B cell (primary cell): ENCODE results near the gene PHLDA3. TPM values are rescaled to one million over a fixed set of nuclear protein-coding genes. Genes with fewer than 3 reads are reported as not detected.
"Not testable (repeated sequence)": the region's sequence is repeated elsewhere in the genome, so short reads cannot be mapped to it uniquely, and the experiment has no call there.

Experiments used
- ATAC-seq: fragments of 200-7000 bp; cut with Tn5 transposase; one replicate; pipeline ENCODE4 v1.10.0; 2021; ENCODE audit warnings: low read depth, mild to moderate bottlenecking, moderate number of reproducible peaks, moderate library complexity
- CTCF ChIA-PET: fragments of 350-600 bp; sonication (Branson Sonifier 250); formaldehyde crosslinking; loops from one replicate; lab custom pipeline; 2021; ENCODE audit warnings: antibody characterized with exemption, inconsistent platforms; lab: Charles Lee
- POLR2A ChIA-PET: fragments of 350-600 bp; sonication (Branson Sonifier 250); formaldehyde crosslinking; loops from one replicate; lab custom pipeline; 2021; ENCODE audit warnings: antibody characterized with exemption; lab: Charles Lee
- DNase-seq: peaks from one replicate; pipeline ENCODE4 v3.0.0; 2013
- H2AFZ ChIP-seq: 2 replicates; pipeline ENCODE4 v1.6.1; 2012; ENCODE audit warnings: mild to moderate bottlenecking, low read depth, low read length; ENCODE audit not compliant: insufficient read depth, poor library complexity, severe bottlenecking
- H3K27ac ChIP-seq, 2 donors: 1 replicate in 1 of 2; 2 replicates in 1 of 2; pipeline ENCODE4 v1.5.1; 2012 to 2013; ENCODE audit warnings: low read length in 2 of 2, mild to moderate bottlenecking in 2 of 2, moderate library complexity in 1 of 2
- H3K27me3 ChIP-seq, 4 experiments: fragments of 200-600 bp in 1 of 4; sonication (generic) in 1 of 4; replicated peaks in 1 of 4; 1 replicate in 2 of 4; 2 replicates in 2 of 4; pipeline versions ENCODE4 v1.6.1 to v1.7.0; 2013 to 2016; ENCODE audit warnings: low read length in 3 of 4, mild to moderate bottlenecking in 2 of 4, mixed read lengths in 1 of 4, moderate library complexity in 1 of 4; ENCODE audit not compliant: insufficient read depth in 4 of 4, control insufficient read depth in 3 of 4; ENCODE audit errors: control extremely low read depth in 1 of 4
- H3K36me3 ChIP-seq, 2 experiments: replicated peaks in 1 of 2; 1 replicate in 1 of 2; 2 replicates in 1 of 2; pipeline versions ENCODE4 v1.6.1 to v1.7.1; 2013; ENCODE audit warnings: low read length in 1 of 2; ENCODE audit not compliant: insufficient read depth in 2 of 2, control insufficient read depth in 1 of 2; ENCODE audit errors: control extremely low read depth in 1 of 2, extremely low read depth in 1 of 2
- H3K4me1 ChIP-seq, 2 donors: fragments of 200-600 bp in 1 of 2; sonication (generic) in 1 of 2; 1 replicate in 1 of 2; 2 replicates in 1 of 2; pipeline versions ENCODE4 v1.5.1 to v1.6.1; 2013 to 2017; ENCODE audit warnings: low read length in 2 of 2; ENCODE audit not compliant: control insufficient read depth in 2 of 2, insufficient read depth in 2 of 2
- H3K4me2 ChIP-seq: replicated peaks from 2 replicates; pipeline ENCODE3; 2012; ENCODE audit warnings: mild to moderate bottlenecking, low read depth, low read length; ENCODE audit not compliant: poor library complexity, severe bottlenecking
- H3K4me3 ChIP-seq, 5 experiments: fragments of 200-600 bp in 1 of 5; sonication (generic) in 1 of 5; 1 replicate in 3 of 5; 2 replicates in 2 of 5; pipeline versions ENCODE4 v1.5.1 to v1.7.0; 2011 to 2016; ENCODE audit warnings: low read length in 4 of 5, mild to moderate bottlenecking in 4 of 5, low read depth in 2 of 5, control low read depth in 1 of 5, moderate library complexity in 1 of 5; ENCODE audit not compliant: insufficient read depth in 1 of 5; ENCODE audit errors: control extremely low read depth in 1 of 5, extremely low read depth in 1 of 5
- H3K79me2 ChIP-seq: fragments of 200-600 bp; sonication (generic); one replicate; pipeline ENCODE4 v1.6.0; 2016; ENCODE audit warnings: low read length; ENCODE audit not compliant: control insufficient read depth, insufficient read depth
- H3K9ac ChIP-seq: fragments of 200-600 bp; sonication (generic); 2 replicates; pipeline ENCODE4 v1.6.1; 2017; ENCODE audit warnings: mild to moderate bottlenecking, low read length, moderate library complexity
- H3K9me3 ChIP-seq, 3 donors: one replicate each; pipeline versions ENCODE4 v1.6.1 to v1.7.1; 2013; ENCODE audit warnings: low read length in 2 of 3; ENCODE audit not compliant: control insufficient read depth in 2 of 3, insufficient read depth in 1 of 3; ENCODE audit errors: control extremely low read depth in 1 of 3
- H4K20me1 ChIP-seq: 2 replicates; pipeline ENCODE4 v1.6.0; 2012; ENCODE audit warnings: mild to moderate bottlenecking, low read length; ENCODE audit not compliant: insufficient read depth, control insufficient read depth, poor library complexity, severe bottlenecking
- H3K27ac Mint-ChIP-seq: one replicate; pipeline ENCODE4 v1.8.0; 2021; ENCODE audit warnings: mixed read lengths
- H3K27me3 Mint-ChIP-seq: one replicate; pipeline ENCODE4 v1.8.0; 2021; ENCODE audit warnings: mixed read lengths
- H3K4me1 Mint-ChIP-seq: one replicate; pipeline ENCODE4 v1.8.0; 2021; ENCODE audit warnings: mixed read lengths
- H3K4me3 Mint-ChIP-seq: one replicate; pipeline ENCODE4 v1.8.0; 2021; ENCODE audit warnings: mixed read lengths
- H3K9me3 Mint-ChIP-seq: one replicate; pipeline ENCODE4 v1.8.0; 2022; ENCODE audit warnings: mixed read lengths; ENCODE audit not compliant: insufficient read depth
- CTCF ChIP-seq: fragments of 200-600 bp; IDR thresholded peaks from one replicate; pipeline ENCODE4 v1.8.0; 2022; ENCODE audit warnings: antibody characterized with exemption, mild to moderate bottlenecking
- EZH2 ChIP-seq: IDR thresholded peaks from 2 replicates; pipeline ENCODE4 v1.6.1; 2012; ENCODE audit warnings: borderline replicate concordance, low read depth, mild to moderate bottlenecking, moderate library complexity, low read length; ENCODE audit not compliant: insufficient read depth, poor library complexity, severe bottlenecking
- WGBS: methylation state at CpG from one replicate; pipeline ENCODE4 v1.1.5; 2013; ENCODE audit warnings: missing lambda C conversion rate; ENCODE audit not compliant: insufficient coverage; 5-methylcytosine and 5-hydroxymethylcytosine counted together
- intact Hi-C: fragments of 100-400 bp; cut with micrococcal nuclease; formaldehyde crosslinking; loops from one replicate; pipeline ENCODE4 v1.10.0; 2022
- polyA plus RNA-seq: library from polyadenylated mRNA; depleted of rRNA; stranded (reverse); fragments of >200 nt; gene quantifications from 2 replicates; pipeline ENCODE4 v1.2.3, GENCODE V29; 2012
- total RNA-seq, 2 donors: library from RNA; stranded (reverse); fragments of 120-200 nt in 1 of 2; gene quantifications; 1 replicate in 1 of 2; 2 replicates in 1 of 2; pipeline versions ENCODE4 v1.2.3 to v1.2.4, GENCODE V29; 2013 to 2022

PHLDA3 gene
- total and polyA plus RNA-seq, 2 donors (not counting 1 experiment from before 2014, with no cell fraction given) = 0.20 to 0.30 TPM

GRCh38 chr1:201475130-201475529 lies 6.1 kb upstream of the PHLDA3 start:
- H3K36me3 ChIP-seq = no peaks in the 10 kb centered on the region
- H3K9me3 Mint-ChIP-seq = no peaks in the 10 kb centered on the region
- no peak overlapping the region for H3K27ac ChIP-seq
- peaks cover 0 to 24% (median 7%) of the 10 kb centered on the region in 4 experiments for H3K27me3 ChIP-seq
- H3K27me3 Mint-ChIP-seq = peaks cover 41% of the 10 kb centered on the region
- no peak for TF ChIP-seq CTCF
- TF ChIP-seq EZH2 = no peak
- DNase-seq = no peak
- 100% methylated on average over 1 of the region's 2 CpGs for WGBS
- no peaks in the 10 kb centered on the region for H3K79me2 ChIP-seq
- no peaks in the 10 kb centered on the region for H3K9me3 ChIP-seq
- no peak overlapping the region for H2AFZ ChIP-seq
- CTCF ChIA-PET = interaction anchor here (2.0 kb wide), 1 partner anchor 38 kb away, joined by 9 read pairs; no protein-coding TSS in a partner anchor
- no peak overlapping the region for H3K4me2 ChIP-seq
- no peak overlapping the region for H3K4me3 Mint-ChIP-seq
- H3K4me1 Mint-ChIP-seq = peaks cover 5% of the 10 kb centered on the region
- intact Hi-C loops = no loop called here
- POLR2A ChIA-PET = no interaction called here
- ATAC-seq = no peak
- H3K4me1 ChIP-seq = peaks cover 0 to 2% of the 10 kb centered on the region in 2 donors
- no peak overlapping the region for H3K9ac ChIP-seq
- no peaks in the 10 kb centered on the region for H4K20me1 ChIP-seq
- no peak overlapping the region for H3K4me3 ChIP-seq
- H3K27ac Mint-ChIP-seq = no peak overlapping the region

- H3K36me3 ChIP-seq = no peaks in the 10 kb centered on the region
- POLR2A ChIA-PET = no interaction called here
- no peak overlapping the region for H3K9ac ChIP-seq
- Mint-ChIP-seq H3K4me3 (no peak overlapping the region), H3K4me1 (peaks cover 6% of the 10 kb centered on the region), H3K27ac (no peak overlapping the region), H3K27me3 (peaks cover 50% of the 10 kb centered on the region), H3K9me3 (no peaks in the 10 kb centered on the region)
- TF ChIP-seq EZH2 (no peak), CTCF (no peak)
- H4K20me1 ChIP-seq = no peaks in the 10 kb centered on the region
- no peak overlapping the region for H2AFZ ChIP-seq
- intact Hi-C loops = no loop called here
- no peak for ATAC-seq
- CTCF ChIA-PET = interaction anchor here (1.2 to 1.6 kb wide), 2 partner anchors 8 to 39 kb away, joined by 4 to 7 read pairs; no protein-coding TSS in a partner anchor
- no peak overlapping the region for H3K27ac ChIP-seq
- H3K27me3 ChIP-seq = peaks cover 0 to 35% (median 12%) of the 10 kb centered on the region in 4 experiments
- H3K4me1 ChIP-seq = peaks cover 7 to 12% of the 10 kb centered on the region in 2 donors
- H3K79me2 ChIP-seq = no peaks in the 10 kb centered on the region
- no peak overlapping the region for H3K4me2 ChIP-seq
- no peaks in the 10 kb centered on the region for H3K9me3 ChIP-seq
- no peak overlapping the region for H3K4me3 ChIP-seq
- DNase-seq = no peak
- WGBS = 90% methylated on average over 1 of the region's 2 CpGs
Measured at GRCh38 chr1:201473296-201473695, 4.3 kb upstream of the PHLDA3 start.

GRCh38 chr1:201472321-201472720 lies 3.3 kb upstream of the PHLDA3 start:
- not testable (repeated sequence) for ATAC-seq
- H3K27me3 Mint-ChIP-seq = peaks cover 57% of the 10 kb centered on the region
- 96% methylated on average over 5 of the region's 8 CpGs for WGBS

More at GRCh38 chr1:201472321-201472720, 3.3 kb upstream of the PHLDA3 start:
- H3K27ac ChIP-seq, H3K27ac Mint-ChIP-seq, H3K36me3 ChIP-seq, H3K9ac ChIP-seq, H3K79me2 ChIP-seq, H3K4me3 Mint-ChIP-seq, H3K4me2 ChIP-seq, H3K4me3 ChIP-seq, H3K9me3 ChIP-seq, H4K20me1 ChIP-seq, intact Hi-C loops, H2AFZ ChIP-seq, H3K9me3 Mint-ChIP-seq, DNase-seq, POLR2A ChIA-PET, H3K4me1 Mint-ChIP-seq: not testable (repeated sequence)
- CTCF ChIA-PET = interaction anchor here (1.2 to 1.6 kb wide), 2 partner anchors 9 to 40 kb away, joined by 4 to 7 read pairs; no protein-coding TSS in a partner anchor
- H3K4me1 ChIP-seq = peaks cover 9 to 14% of the 10 kb centered on the region in 2 donors
- H3K27me3 ChIP-seq = peaks cover 0 to 42% (median 15%) of the 10 kb centered on the region in 4 experiments
